NT2/D1 (cell line): ENCODE results near the gene UQCC5.

Experiments
- DNase-seq: peaks from one replicate; pipeline ENCODE4 v3.0.0-alpha.2; 2011; ENCODE audit warnings: low read depth, low spot score
- H3K27me3 ChIP-seq: 2 replicates; pipeline ENCODE4 v1.6.0; 2011; ENCODE audit warnings: mild to moderate bottlenecking; ENCODE audit not compliant: insufficient read length, insufficient read depth
- H3K36me3 ChIP-seq: 2 replicates; pipeline ENCODE4 v1.6.1; 2011; ENCODE audit warnings: mild to moderate bottlenecking, low read length, mixed read lengths; ENCODE audit not compliant: insufficient read depth, insufficient read length
- H3K4me1 ChIP-seq: 2 replicates; pipeline ENCODE4 v1.5.1; 2011; ENCODE audit not compliant: insufficient read depth, insufficient read length
- H3K4me3 ChIP-seq: 2 replicates; pipeline ENCODE4 v1.5.1; 2011; ENCODE audit warnings: low read depth; ENCODE audit not compliant: insufficient read length
- H3K9ac ChIP-seq: 2 replicates; pipeline ENCODE4 v1.6.0; 2011; ENCODE audit warnings: low read depth; ENCODE audit not compliant: insufficient read length
- H3K9me3 ChIP-seq: 2 replicates; pipeline ENCODE4 v1.5.1; 2011; ENCODE audit warnings: mild to moderate bottlenecking, low read length; ENCODE audit not compliant: insufficient read depth
- SUZ12 ChIP-seq: IDR thresholded peaks from 2 replicates; pipeline ENCODE4 v1.6.1; 2011; ENCODE audit not compliant: insufficient read length, insufficient read depth; ENCODE audit errors: extremely low read depth
- YY1 ChIP-seq: IDR thresholded peaks from 2 replicates; pipeline ENCODE4 v1.6.1; 2011; ENCODE audit not compliant: insufficient read length, insufficient read depth
- ZNF274 ChIP-seq: IDR thresholded peaks from 2 replicates; pipeline ENCODE4 v1.6.1; 2011; ENCODE audit warnings: mild to moderate bottlenecking, low read depth, low read length

UQCC5 gene

GRCh38 chr3:52536369-52537164, at the start of gene UQCC5:
UQCC5 (plus strand) TSS chr3:52536605; CDS start chr3:52536756, 151 bp downstream.
- peaks cover 43% of the 10 kb centered on the region for H3K36me3 ChIP-seq
- TF ChIP-seq ZNF274 (no peak), YY1 (no peak), SUZ12 (no peak)
- peak within 1 kb of the TSS; percentile 99 for H3K9ac ChIP-seq
- H3K4me3 ChIP-seq = peak within 1 kb of the TSS; percentile 97
- DNase-seq = peak; percentile 98
- H3K9me3 ChIP-seq = no peaks in the 10 kb centered on the region
- H3K27me3 ChIP-seq = no peaks in the 10 kb centered on the region
- peaks cover 16% of the 10 kb centered on the region for H3K4me1 ChIP-seq

GRCh38 chr3:52487050-52487787, 49.2 kb upstream of the UQCC5 start:
- H3K36me3 ChIP-seq = peaks cover 96% of the 10 kb centered on the region
- no peaks in the 10 kb centered on the region for H3K27me3 ChIP-seq
- DNase-seq = no peak
- peaks cover 8% of the 10 kb centered on the region for H3K4me1 ChIP-seq
- no peak overlapping the region for H3K9ac ChIP-seq
- TF ChIP-seq SUZ12 = no peak
- no peak for TF ChIP-seq YY1
- TF ChIP-seq ZNF274 = no peak
- H3K9me3 ChIP-seq = no peaks in the 10 kb centered on the region
- H3K4me3 ChIP-seq = no peak overlapping the region

- Histone ChIP-seq H3K36me3 (peaks cover 96% of the 10 kb centered on the region), H3K9me3 (no peaks in the 10 kb centered on the region), H3K27me3 (no peaks in the 10 kb centered on the region), H3K9ac (no peak overlapping the region), H3K4me3 (no peak overlapping the region), H3K4me1 (peaks cover 7% of the 10 kb centered on the region)
- TF ChIP-seq ZNF274 (no peak), SUZ12 (no peak), YY1 (no peak)
- DNase-seq = no peak
These were observed 48.4 kb upstream of the UQCC5 start for GRCh38 chr3:52487788-52488691.

- H3K4me3 ChIP-seq = no peak overlapping the region
- H3K9me3 ChIP-seq = no peaks in the 10 kb centered on the region
- TF ChIP-seq YY1 (no peak), ZNF274 (no peak), SUZ12 (no peak)
- H3K27me3 ChIP-seq = no peaks in the 10 kb centered on the region
- H3K36me3 ChIP-seq = peaks cover 96% of the 10 kb centered on the region
- DNase-seq = no peak
- H3K4me1 ChIP-seq = peaks cover 7% of the 10 kb centered on the region
- peak overlapping the region; percentile 26 for H3K9ac ChIP-seq
These were observed 47.7 kb upstream of the UQCC5 start for GRCh38 chr3:52488746-52489145.

- no peak overlapping the region for H3K9ac ChIP-seq
- peaks cover 7% of the 10 kb centered on the region for H3K4me1 ChIP-seq
- peaks cover 94% of the 10 kb centered on the region for H3K36me3 ChIP-seq
- no peak overlapping the region for H3K4me3 ChIP-seq
- no peaks in the 10 kb centered on the region for H3K9me3 ChIP-seq
- no peaks in the 10 kb centered on the region for H3K27me3 ChIP-seq
- DNase-seq = no peak
- TF ChIP-seq ZNF274 (no peak), YY1 (no peak), SUZ12 (no peak)
These were observed 47.0 kb upstream of the UQCC5 start for GRCh38 chr3:52489453-52489852.

- no peak overlapping the region for H3K4me3 ChIP-seq
- DNase-seq = no peak
- TF ChIP-seq YY1 (no peak), SUZ12 (no peak), ZNF274 (no peak)
- no peak overlapping the region for H3K9ac ChIP-seq
- H3K36me3 ChIP-seq = peaks cover 86% of the 10 kb centered on the region
- no peaks in the 10 kb centered on the region for H3K9me3 ChIP-seq
- no peaks in the 10 kb centered on the region for H3K27me3 ChIP-seq
- H3K4me1 ChIP-seq = peaks cover 5% of the 10 kb centered on the region
These were observed 46.1 kb upstream of the UQCC5 start for GRCh38 chr3:52490035-52490938.
